ENCODE measurements around the gene DDX1.

DNA sequence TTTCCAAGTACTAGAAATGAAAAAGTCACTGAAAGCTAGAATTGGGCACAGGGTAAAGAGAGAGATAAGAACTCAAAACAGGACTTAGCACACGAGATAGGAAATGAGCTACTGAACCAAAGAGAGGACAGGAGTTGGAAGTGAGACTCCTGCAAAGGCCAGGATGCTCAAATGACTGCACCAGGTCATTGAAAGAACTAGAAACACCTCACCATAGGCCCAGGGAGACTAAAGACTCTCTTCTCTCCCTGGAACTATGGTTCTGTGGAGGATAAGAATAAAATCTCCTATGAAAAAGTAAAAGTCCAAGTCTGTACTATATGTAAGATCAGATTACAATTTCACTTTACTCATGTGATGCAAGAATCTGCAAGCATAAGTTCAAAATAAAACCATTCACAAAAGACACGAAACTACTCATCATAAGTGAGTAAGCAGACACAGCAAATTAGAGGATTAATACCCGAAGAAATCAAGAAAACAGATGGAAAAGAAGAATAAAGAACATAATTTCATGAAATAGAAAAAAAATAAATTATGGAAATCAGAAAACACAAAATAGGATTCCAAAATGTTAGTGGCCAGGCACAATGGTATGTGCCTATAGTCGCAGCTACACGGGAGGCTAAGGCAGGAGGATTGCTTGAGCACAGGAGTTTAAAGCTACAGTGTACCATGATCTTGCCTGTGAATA is 37.0 kb upstream of the DDX1 start:
- TF ChIP-seq, protein P1, sequence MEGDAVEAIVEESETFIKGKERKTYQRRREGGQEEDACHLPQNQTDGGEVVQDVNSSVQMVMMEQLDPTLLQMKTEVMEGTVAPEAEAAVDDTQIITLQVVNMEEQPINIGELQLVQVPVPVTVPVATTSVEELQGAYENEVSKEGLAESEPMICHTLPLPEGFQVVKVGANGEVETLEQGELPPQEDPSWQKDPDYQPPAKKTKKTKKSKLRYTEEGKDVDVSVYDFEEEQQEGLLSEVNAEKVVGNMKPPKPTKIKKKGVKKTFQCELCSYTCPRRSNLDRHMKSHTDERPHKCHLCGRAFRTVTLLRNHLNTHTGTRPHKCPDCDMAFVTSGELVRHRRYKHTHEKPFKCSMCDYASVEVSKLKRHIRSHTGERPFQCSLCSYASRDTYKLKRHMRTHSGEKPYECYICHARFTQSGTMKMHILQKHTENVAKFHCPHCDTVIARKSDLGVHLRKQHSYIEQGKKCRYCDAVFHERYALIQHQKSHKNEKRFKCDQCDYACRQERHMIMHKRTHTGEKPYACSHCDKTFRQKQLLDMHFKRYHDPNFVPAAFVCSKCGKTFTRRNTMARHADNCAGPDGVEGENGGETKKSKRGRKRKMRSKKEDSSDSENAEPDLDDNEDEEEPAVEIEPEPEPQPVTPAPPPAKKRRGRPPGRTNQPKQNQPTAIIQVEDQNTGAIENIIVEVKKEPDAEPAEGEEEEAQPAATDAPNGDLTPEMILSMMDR (conservative IDR thresholded peaks at IDR 0.05; ENCODE audit: low read depth, low read length), result no peak
- TF ChIP-seq EZH2phosphoT487 (IDR thresholded peaks at IDR 0.05; ENCODE audit: borderline replicate concordance, low read length), result no peak
